Measurements from ENCODE around the gene DAPK2. TPM values are rescaled to one million over a fixed set of nuclear protein-coding genes. Genes with fewer than 3 reads are reported as not detected.

Gene DAPK2
- polyA plus RNA-seq, 1 donor = 8.1 TPM

GRCh38 chr15:63942486-63943365 is 103.6 kb downstream of the DAPK2 start:
- DNase-seq = no peak

- DNase-seq = no peak
Measured at GRCh38 chr15:63941698-63942465, 104.4 kb downstream of the DAPK2 start.

- no peak for DNase-seq
Measured at GRCh38 chr15:63940966-63941620, 105.2 kb downstream of the DAPK2 start.

- no peak for DNase-seq
Measured at GRCh38 chr15:63939531-63940130, 106.7 kb downstream of the DAPK2 start.

- DNase-seq = no peak
Measured at GRCh38 chr15:63938486-63939061, 107.7 kb downstream of the DAPK2 start.

GRCh38 chr15:63933522-63933921 is 112.8 kb downstream of the DAPK2 start:
- DNase-seq = no peak

- no peak for DNase-seq
Measured at GRCh38 chr15:63931556-63931955, 114.7 kb downstream of the DAPK2 start.

- DNase-seq = no peak
Measured at GRCh38 chr15:63930034-63930433, 116.3 kb downstream of the DAPK2 start.

GRCh38 chr15:63928185-63928842 is 118.0 kb downstream of the DAPK2 start:
- no peak for DNase-seq

- DNase-seq = no peak
Measured at GRCh38 chr15:63923993-63924950, 122.0 kb downstream of the DAPK2 start.

- no peak for DNase-seq
Measured at GRCh38 chr15:63922916-63923315, 123.4 kb downstream of the DAPK2 start.

GRCh38 chr15:63922261-63922904 is 123.9 kb downstream of the DAPK2 start:
- DNase-seq = no peak

- no peak for DNase-seq
Measured at GRCh38 chr15:63920504-63921175, 125.6 kb downstream of the DAPK2 start.

- DNase-seq = no peak
Measured at GRCh38 chr15:63918901-63919348, 127.4 kb downstream of the DAPK2 start.

- no peak for DNase-seq
Measured at GRCh38 chr15:63918317-63918672, 128.0 kb downstream of the DAPK2 start.

GRCh38 chr15:63917588-63918316 is 128.5 kb downstream of the DAPK2 start:
- DNase-seq = no peak

- DNase-seq = peak; percentile 68
Measured at GRCh38 chr15:63915873-63916771, 130.2 kb downstream of the DAPK2 start.

Measured in left kidney (tissue), 2 donors.